Activated CD8-positive, alpha-beta T cell treated with anti-CD3 and anti-CD28 coated beads for 36 hours (primary cell): Measurements from ENCODE around the gene SLC25A48. TPM values are rescaled to one million over a fixed set of nuclear protein-coding genes. Genes with fewer than 3 reads are reported as not detected.

Experiments
- ATAC-seq: fragments of 200-7000 bp; cut with Tn5 transposase; one replicate; pipeline ENCODE4 v1.10.0; 2021; ENCODE audit warnings: mild to moderate bottlenecking, moderate library complexity
- CTCF ChIA-PET: fragments of 350-600 bp; sonication (Branson Sonifier 250); formaldehyde crosslinking; loops from one replicate; lab custom pipeline; 2021; ENCODE audit warnings: antibody characterized with exemption; lab: Charles Lee
- POLR2A ChIA-PET: fragments of 350-600 bp; sonication (Branson Sonifier 250); formaldehyde crosslinking; loops from one replicate; lab custom pipeline; 2021; ENCODE audit warnings: antibody characterized with exemption; lab: Charles Lee
- DNase-seq: peaks from one replicate; pipeline ENCODE4 v3.0.0-alpha.2; 2020
- H3K27ac Mint-ChIP-seq: one replicate; pipeline ENCODE4 v1.8.0; 2021; ENCODE audit warnings: mild to moderate bottlenecking, mixed read lengths
- H3K27me3 Mint-ChIP-seq: one replicate; pipeline ENCODE4 v1.8.0; 2021; ENCODE audit warnings: mixed read lengths
- H3K36me3 Mint-ChIP-seq: one replicate; pipeline ENCODE4 v1.8.0; 2021; ENCODE audit warnings: low read depth, mixed read lengths
- H3K4me1 Mint-ChIP-seq: one replicate; pipeline ENCODE4 v1.8.0; 2021; ENCODE audit warnings: low read depth, mixed read lengths
- H3K4me3 Mint-ChIP-seq: one replicate; pipeline ENCODE4 v1.8.0; 2021; ENCODE audit warnings: mild to moderate bottlenecking, moderate library complexity, mixed read lengths
- H3K9me3 Mint-ChIP-seq: one replicate; pipeline ENCODE4 v1.8.0; 2021; ENCODE audit warnings: mixed read lengths
- intact Hi-C: fragments of 100-400 bp; cut with micrococcal nuclease; formaldehyde crosslinking; loops from one replicate; pipeline ENCODE4 v1.10.0; 2022
- total RNA-seq, 2 experiments: library from RNA; stranded (reverse); gene quantifications; one replicate each; pipeline ENCODE4 v1.2.3, GENCODE V29; 2021
- TF ChIP-seq, protein P1 (sequence below): fragments of 200-600 bp; IDR thresholded peaks from one replicate; pipeline ENCODE4 v1.8.0; 2022; ENCODE audit warnings: antibody characterized with exemption, mild to moderate bottlenecking

The SLC25A48 gene
- total RNA-seq, 2 experiments from 2014 or later, result not detected

DNA sequence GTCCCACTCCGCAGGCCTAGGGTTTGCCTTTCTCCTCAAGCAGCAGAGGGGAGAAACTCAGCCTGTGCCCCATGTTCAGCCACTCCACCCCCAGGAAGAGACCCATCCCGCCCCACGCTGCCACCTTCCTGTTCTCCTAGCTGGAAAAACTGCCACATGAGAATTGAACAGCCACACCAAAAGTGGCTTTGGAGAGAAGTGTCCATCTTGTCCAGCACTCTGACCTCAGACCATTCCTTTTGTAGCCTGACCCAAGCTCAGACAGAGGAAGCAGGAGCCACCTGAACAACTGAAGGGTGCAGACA, 8.3 kb upstream of the SLC25A48 start:
- TF ChIP-seq, protein P1, sequence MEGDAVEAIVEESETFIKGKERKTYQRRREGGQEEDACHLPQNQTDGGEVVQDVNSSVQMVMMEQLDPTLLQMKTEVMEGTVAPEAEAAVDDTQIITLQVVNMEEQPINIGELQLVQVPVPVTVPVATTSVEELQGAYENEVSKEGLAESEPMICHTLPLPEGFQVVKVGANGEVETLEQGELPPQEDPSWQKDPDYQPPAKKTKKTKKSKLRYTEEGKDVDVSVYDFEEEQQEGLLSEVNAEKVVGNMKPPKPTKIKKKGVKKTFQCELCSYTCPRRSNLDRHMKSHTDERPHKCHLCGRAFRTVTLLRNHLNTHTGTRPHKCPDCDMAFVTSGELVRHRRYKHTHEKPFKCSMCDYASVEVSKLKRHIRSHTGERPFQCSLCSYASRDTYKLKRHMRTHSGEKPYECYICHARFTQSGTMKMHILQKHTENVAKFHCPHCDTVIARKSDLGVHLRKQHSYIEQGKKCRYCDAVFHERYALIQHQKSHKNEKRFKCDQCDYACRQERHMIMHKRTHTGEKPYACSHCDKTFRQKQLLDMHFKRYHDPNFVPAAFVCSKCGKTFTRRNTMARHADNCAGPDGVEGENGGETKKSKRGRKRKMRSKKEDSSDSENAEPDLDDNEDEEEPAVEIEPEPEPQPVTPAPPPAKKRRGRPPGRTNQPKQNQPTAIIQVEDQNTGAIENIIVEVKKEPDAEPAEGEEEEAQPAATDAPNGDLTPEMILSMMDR, result no peak
- Mint-ChIP-seq H3K27me3 (peaks cover 9% of the 10 kb centered on the region), H3K4me3 (no peak overlapping the region), H3K27ac (no peak overlapping the region), H3K9me3 (no peaks in the 10 kb centered on the region), H3K36me3 (no peaks in the 10 kb centered on the region), H3K4me1 (no peaks in the 10 kb centered on the region)
- CTCF ChIA-PET, result no interaction called here
- ATAC-seq, result no peak
- POLR2A ChIA-PET, result no interaction called here
- DNase-seq, result no peak
- intact Hi-C loops, result no loop called here

DNA sequence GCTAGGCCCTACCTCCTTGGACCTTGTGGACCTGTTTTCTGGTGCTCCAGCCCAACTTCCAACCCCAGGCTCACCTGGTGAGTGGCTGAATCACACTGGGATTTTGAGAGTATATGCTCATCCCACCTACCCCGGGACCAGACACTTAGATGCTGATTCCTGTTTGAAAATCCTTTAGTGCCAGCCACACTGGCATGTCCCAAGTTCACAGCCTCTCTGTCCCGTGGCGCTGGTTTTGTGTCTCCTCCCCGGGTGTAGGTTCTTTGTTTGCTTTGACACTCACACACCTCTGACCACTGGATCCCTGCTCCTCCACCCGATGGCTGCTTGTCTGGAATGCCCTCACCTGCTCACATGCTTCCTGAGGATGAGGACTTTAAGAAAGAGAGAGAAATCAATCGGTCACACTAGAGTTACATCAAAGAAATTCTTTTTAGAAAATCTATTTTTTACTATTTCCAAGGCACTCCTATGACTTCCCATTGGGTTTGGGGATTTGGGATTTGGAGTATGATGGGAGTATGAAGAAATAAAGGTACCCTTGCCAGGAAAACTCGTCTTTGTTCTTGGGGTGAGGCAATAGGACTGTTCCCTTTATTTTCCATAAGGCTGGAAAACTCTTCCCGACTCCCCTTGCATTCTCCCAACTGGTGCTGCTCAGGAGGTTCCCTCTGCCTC, 7.3 kb upstream of the SLC25A48 start:
- ATAC-seq (no peak), DNase-seq (no peak)
- peaks cover 19% of the 10 kb centered on the region for H3K27me3 Mint-ChIP-seq
- H3K4me3 Mint-ChIP-seq, result no peak overlapping the region
- no peaks in the 10 kb centered on the region for H3K9me3 Mint-ChIP-seq
- intact Hi-C loops, result no loop called here
- H3K27ac Mint-ChIP-seq, result no peak overlapping the region
- CTCF ChIA-PET, result interaction anchor here (1.5 to 3.8 kb wide), 3 partner anchors 262 to 275 kb away, joined by 5 to 19 read pairs (median 5); no protein-coding TSS in a partner anchor
- H3K36me3 Mint-ChIP-seq, result no peaks in the 10 kb centered on the region
- TF ChIP-seq, protein P1, result no peak
- POLR2A ChIA-PET, result no interaction called here
- H3K4me1 Mint-ChIP-seq, result no peaks in the 10 kb centered on the region

DNA sequence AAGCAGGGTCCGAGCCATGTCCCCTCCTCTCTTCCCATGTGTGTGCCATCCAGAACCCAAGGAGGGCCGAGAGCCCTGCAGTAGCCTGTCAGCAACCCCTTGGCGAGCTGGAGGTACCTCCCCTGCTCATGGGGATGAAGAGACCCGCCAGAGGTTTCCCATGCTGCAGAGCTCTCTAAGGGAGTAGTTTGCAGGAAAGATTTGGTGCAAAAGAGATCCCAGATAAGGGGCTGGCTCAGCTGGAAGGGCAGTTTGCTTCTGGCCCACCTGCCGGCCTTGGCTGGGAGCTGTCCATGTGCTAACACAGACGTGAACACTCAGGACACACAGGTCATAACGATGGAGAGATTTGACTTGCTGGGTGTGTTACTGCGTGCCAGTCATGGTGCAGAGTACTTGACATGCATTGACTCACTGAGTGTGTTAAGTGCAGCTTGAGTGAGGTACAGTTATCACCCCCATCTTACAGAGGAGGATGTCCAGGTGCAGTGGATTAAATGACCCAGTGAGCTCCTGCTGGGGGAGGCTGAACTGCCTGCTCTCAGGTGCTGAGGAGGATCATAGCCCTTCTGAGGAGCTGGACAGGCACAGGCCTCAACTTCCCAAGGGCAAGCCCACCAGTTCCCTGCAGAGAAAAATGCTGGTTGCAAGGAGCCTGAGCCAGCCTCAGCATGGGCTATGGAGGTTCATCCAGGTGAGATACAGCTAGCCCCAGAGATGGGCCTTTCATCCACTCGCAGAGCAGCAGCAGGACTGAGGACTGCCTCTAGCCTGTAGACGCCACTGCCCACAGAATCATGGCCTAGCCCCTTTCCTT, 6.3 kb upstream of the SLC25A48 start:
- CTCF ChIA-PET, result interaction anchor here (1.0 to 3.8 kb wide), 6 partner anchors 104 to 362 kb away, joined by 3 to 19 read pairs (median 4); no protein-coding TSS in a partner anchor
- no peaks in the 10 kb centered on the region for H3K36me3 Mint-ChIP-seq
- H3K4me1 Mint-ChIP-seq, result no peaks in the 10 kb centered on the region
- intact Hi-C loops, result loop anchor here (2.0 kb wide), 1 partner anchor 267 kb away; no protein-coding TSS in a partner anchor
- ATAC-seq, result no peak
- no peak overlapping the region for H3K27ac Mint-ChIP-seq
- H3K9me3 Mint-ChIP-seq, result no peaks in the 10 kb centered on the region
- no peak overlapping the region for H3K4me3 Mint-ChIP-seq
- TF ChIP-seq, protein P1, result no peak
- H3K27me3 Mint-ChIP-seq, result peaks cover 20% of the 10 kb centered on the region
- DNase-seq, result no peak
- POLR2A ChIA-PET, result no interaction called here

DNA sequence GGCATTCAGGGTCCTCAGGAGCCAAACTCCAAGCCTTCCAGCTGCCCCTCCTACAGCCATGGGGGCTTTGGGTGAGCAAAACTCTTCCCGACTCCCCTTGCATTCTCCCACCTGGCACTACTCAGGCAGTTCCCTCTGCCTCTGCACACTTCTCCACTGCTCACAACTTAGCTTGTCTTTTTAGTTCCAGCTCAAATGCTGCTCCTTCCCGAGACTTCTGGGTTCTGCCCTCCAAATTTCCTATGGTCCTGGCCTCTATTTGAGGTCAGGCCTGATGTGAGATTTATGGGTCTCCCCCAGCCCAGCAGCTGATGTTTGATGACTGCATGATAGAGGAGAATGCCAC, 5.7 kb upstream of the SLC25A48 start:
- POLR2A ChIA-PET, result no interaction called here
- no peak overlapping the region for H3K27ac Mint-ChIP-seq
- H3K4me1 Mint-ChIP-seq, result no peaks in the 10 kb centered on the region
- no peak for ATAC-seq
- intact Hi-C loops, result loop anchor here (2.0 kb wide), 1 partner anchor 268 kb away; no protein-coding TSS in a partner anchor
- no peaks in the 10 kb centered on the region for H3K36me3 Mint-ChIP-seq
- DNase-seq, result no peak
- peaks cover 24% of the 10 kb centered on the region for H3K27me3 Mint-ChIP-seq
- CTCF ChIA-PET, result interaction anchor here (1.0 to 3.8 kb wide), 7 partner anchors 10 to 363 kb away, joined by 3 to 19 read pairs (median 5); no protein-coding TSS in a partner anchor
- no peak overlapping the region for H3K4me3 Mint-ChIP-seq
- no peaks in the 10 kb centered on the region for H3K9me3 Mint-ChIP-seq
- TF ChIP-seq, protein P1, result no peak

DNA sequence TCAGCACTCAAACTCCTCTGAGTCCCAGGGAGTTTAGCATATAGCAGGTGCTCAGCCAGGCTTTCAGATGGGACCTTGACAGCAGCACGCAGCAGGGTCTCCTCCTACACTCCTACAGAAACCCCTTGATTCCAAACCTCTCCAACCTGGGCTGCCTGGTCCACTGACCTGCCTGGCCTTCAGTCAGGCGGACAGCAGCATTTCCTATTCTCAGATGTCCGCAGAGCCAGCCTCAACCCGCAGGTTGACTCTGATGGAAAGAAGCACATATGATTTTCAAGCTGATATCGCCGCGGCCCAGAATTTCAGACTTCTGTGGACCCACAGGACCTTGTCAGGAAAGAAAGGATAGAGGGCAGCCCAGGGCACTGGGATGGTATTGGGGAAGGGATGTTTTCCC, 5.3 kb upstream of the SLC25A48 start:
- TF ChIP-seq, protein P1, result no peak
- H3K4me1 Mint-ChIP-seq, result no peaks in the 10 kb centered on the region
- ATAC-seq, result no peak
- no peak for DNase-seq
- no peaks in the 10 kb centered on the region for H3K36me3 Mint-ChIP-seq
- peaks cover 27% of the 10 kb centered on the region for H3K27me3 Mint-ChIP-seq
- POLR2A ChIA-PET, result no interaction called here
- H3K9me3 Mint-ChIP-seq, result no peaks in the 10 kb centered on the region
- CTCF ChIA-PET, result interaction anchor here (1.0 to 3.8 kb wide), 7 partner anchors 10 to 363 kb away, joined by 3 to 23 read pairs (median 5); no protein-coding TSS in a partner anchor
- no peak overlapping the region for H3K27ac Mint-ChIP-seq
- no peak overlapping the region for H3K4me3 Mint-ChIP-seq
- intact Hi-C loops, result loop anchor here (2.0 kb wide), 1 partner anchor 268 kb away; no protein-coding TSS in a partner anchor
